Adrenal gland (tissue), 5 donors: ENCODE measurements around the gene RMI2.

Source experiments
- CTCF ChIP-seq, 6 experiments: fragments of 450-650 bp in 4 of 6; fragments of 200-600 bp in 2 of 6; sonication (generic) in 1 of 6; IDR thresholded peaks; 1 replicate in 5 of 6; 2 replicates in 1 of 6; pipeline versions ENCODE4 v1.5.1 to v1.8.0; 2016 to 2021; ENCODE audit warnings: antibody characterized with exemption in 6 of 6, mild to moderate bottlenecking in 2 of 6, moderate library complexity in 1 of 6
- POLR2A ChIP-seq, 2 donors: fragments of 450-650 bp; IDR thresholded peaks; one replicate each; pipeline ENCODE4 v1.6.1; 2017; ENCODE audit warnings: antibody characterized with exemption in 2 of 2, mild to moderate bottlenecking in 2 of 2, moderate library complexity in 1 of 2
- donor health status: DM: no; HTN: no; CAD: no.

- TF ChIP-seq CTCF (IDR thresholded peaks at IDR 0.05) = no peak
- no peak for TF ChIP-seq POLR2A (IDR thresholded peaks at IDR 0.05)
Observed at GRCh38 chr16:11310634-11310977, 34.7 kb upstream of the RMI2 start.
